SK-N-SH treated with all-trans-retinoic acid at 6 μM for 48 hours (cell line): ENCODE results near the gene VCAM1.

Experiments
- ATAC-seq: fragments of 200-7000 bp; cut with Tn5 transposase; 3 replicates; pipeline ENCODE4 v1.9.1; 2020; ENCODE audit warnings: mild to moderate bottlenecking, moderate library complexity
- ARNTL ChIP-seq: fragments of 450-650 bp; formaldehyde crosslinking; IDR thresholded peaks from 2 replicates; pipeline ENCODE4 v1.5.0; 2020; ENCODE audit warnings: low read depth, mild to moderate bottlenecking, moderate library complexity, borderline replicate concordance
- BACH2 ChIP-seq: fragments of 250-450 bp; sonication (Bioruptor Pico); IDR thresholded peaks from 2 replicates; pipeline ENCODE4 v1.9.0; 2021; ENCODE audit warnings: mild to moderate bottlenecking, borderline replicate concordance
- CSDC2 ChIP-seq: fragments of 250-450 bp; sonication (Bioruptor Pico); IDR thresholded peaks from 2 replicates; pipeline ENCODE4 v1.5.0; 2020; ENCODE audit warnings: mild to moderate bottlenecking, moderate library complexity
- ESRRG ChIP-seq: fragments of 250-450 bp; sonication (Bioruptor Pico); IDR thresholded peaks from 2 replicates; pipeline ENCODE4 v1.6.1; 2021; ENCODE audit warnings: mild to moderate bottlenecking
- GLIS3 ChIP-seq: fragments of 250-450 bp; sonication (Bioruptor Pico); IDR thresholded peaks from 2 replicates; pipeline ENCODE4 v1.5.0; 2020; ENCODE audit warnings: mild to moderate bottlenecking, moderate library complexity
- ISL1 ChIP-seq: fragments of 250-450 bp; sonication (Bioruptor Pico); IDR thresholded peaks from 2 replicates; pipeline ENCODE4 v2.1.2; 2022; ENCODE audit warnings: mild to moderate bottlenecking, moderate library complexity
- OSR1 ChIP-seq: fragments of 250-450 bp; sonication (Bioruptor Pico); IDR thresholded peaks from 2 replicates; pipeline ENCODE4 v1.8.0; 2022; ENCODE audit warnings: moderate library complexity, mild to moderate bottlenecking, inconsistent platforms
- PPARA ChIP-seq: fragments of 250-450 bp; sonication (Bioruptor Pico); IDR thresholded peaks from 2 replicates; pipeline ENCODE4 v1.5.0; 2020; ENCODE audit warnings: mild to moderate bottlenecking, borderline replicate concordance
- RARB ChIP-seq: fragments of 250-450 bp; sonication (Bioruptor Pico); IDR thresholded peaks from 2 replicates; pipeline ENCODE4 v1.8.0; 2021; ENCODE audit warnings: mild to moderate bottlenecking, moderate library complexity
- TCF4 ChIP-seq: fragments of 250-450 bp; sonication (Bioruptor Pico); IDR thresholded peaks from 2 replicates; pipeline ENCODE4 v1.8.0; 2021; ENCODE audit warnings: mild to moderate bottlenecking, moderate library complexity, borderline replicate concordance
- TOX ChIP-seq: fragments of 250-450 bp; sonication (Bioruptor Pico); IDR thresholded peaks from 2 replicates; pipeline ENCODE4 v1.8.0; 2021; ENCODE audit warnings: mild to moderate bottlenecking, moderate library complexity, borderline replicate concordance
- ZC3H10 ChIP-seq: fragments of 250-450 bp; sonication (Bioruptor Pico); IDR thresholded peaks from 2 replicates; pipeline ENCODE4 v1.5.1; 2021; ENCODE audit warnings: mild to moderate bottlenecking, moderate library complexity
- ZFP3 ChIP-seq: fragments of 250-450 bp; sonication (Bioruptor Pico); IDR thresholded peaks from 2 replicates; pipeline ENCODE4 v1.5.0; 2020; ENCODE audit warnings: mild to moderate bottlenecking, moderate library complexity
- ZFP30 ChIP-seq: fragments of 450-650 bp; formaldehyde crosslinking; IDR thresholded peaks from 2 replicates; pipeline ENCODE4 v1.5.0; 2022; ENCODE audit warnings: mild to moderate bottlenecking, moderate library complexity
- ZNF565 ChIP-seq: fragments of 450-650 bp; formaldehyde crosslinking; conservative IDR thresholded peaks from 2 replicates; pipeline ENCODE4 v1.5.0; 2020; ENCODE audit warnings: low read depth, mild to moderate bottlenecking, moderate library complexity
- ZNF70 ChIP-seq: fragments of 450-650 bp; formaldehyde crosslinking; IDR thresholded peaks from 2 replicates; pipeline ENCODE4 v1.5.0; 2020; ENCODE audit warnings: mild to moderate bottlenecking, moderate library complexity
- ZNF8 ChIP-seq: fragments of 450-650 bp; formaldehyde crosslinking; IDR thresholded peaks from 2 replicates; pipeline ENCODE4 v1.5.0; 2020; ENCODE audit warnings: mild to moderate bottlenecking, moderate library complexity
- TF ChIP-seq, protein P1 (sequence below): fragments of 250-450 bp; sonication (Bioruptor Pico); IDR thresholded peaks from 2 replicates; pipeline ENCODE4 v1.8.0; 2021; ENCODE audit warnings: low read depth, mild to moderate bottlenecking, moderate library complexity, borderline replicate concordance
- TF ChIP-seq, protein P2 (sequence below): fragments of 250-450 bp; sonication (Bioruptor Pico); IDR thresholded peaks from 2 replicates; pipeline ENCODE4 v1.5.1; 2021; ENCODE audit warnings: mild to moderate bottlenecking, moderate library complexity
- TF ChIP-seq, protein P3 (sequence below): fragments of 250-450 bp; sonication (Bioruptor Pico); IDR thresholded peaks from 2 replicates; pipeline ENCODE4 v1.8.0; 2020; ENCODE audit warnings: mild to moderate bottlenecking, moderate library complexity, borderline replicate concordance
- TF ChIP-seq, protein P4 (sequence below): fragments of 250-450 bp; sonication (Bioruptor Pico); IDR thresholded peaks from 2 replicates; pipeline ENCODE4 v1.5.1; 2020; ENCODE audit warnings: low read depth, mild to moderate bottlenecking, moderate library complexity
- TF ChIP-seq, protein P5 (sequence below): fragments of 250-450 bp; sonication (Bioruptor Pico); IDR thresholded peaks from 2 replicates; pipeline ENCODE4 v1.5.0; 2020; ENCODE audit warnings: mild to moderate bottlenecking, moderate library complexity

The VCAM1 gene

DNA sequence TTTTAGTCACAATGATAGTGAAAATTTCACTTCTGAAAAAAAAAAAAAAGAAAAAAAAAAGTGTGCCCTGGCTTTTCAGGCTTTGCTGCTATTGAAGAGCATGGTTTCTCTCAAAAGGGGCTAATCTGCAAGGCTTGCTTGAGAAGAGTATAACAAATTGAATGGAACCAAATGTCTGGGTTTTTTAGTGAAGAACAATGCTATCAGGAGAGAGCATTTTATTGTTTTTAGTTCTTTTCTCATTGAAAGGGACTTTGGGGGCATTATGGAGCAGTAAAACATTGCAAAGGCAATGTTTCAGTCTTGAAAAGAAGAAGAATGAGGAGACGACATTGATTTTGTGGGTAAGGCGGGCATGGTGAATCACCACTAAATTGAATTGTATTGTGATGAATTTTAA is 28.2 kb downstream of the VCAM1 start:
- TF ChIP-seq ZFP30 (CRISPR knock-in tag) (no peak), ZC3H10 (CRISPR knock-in tag) (no peak), ZFP3 (CRISPR knock-in tag) (no peak), ZNF565 (CRISPR knock-in tag) (no peak), GLIS3 (CRISPR knock-in tag) (no peak), RARB (CRISPR knock-in tag) (no peak), PPARA (CRISPR knock-in tag) (no peak), TCF4 (no peak), ZNF8 (no peak), OSR1 (CRISPR knock-in tag) (no peak), ISL1 (CRISPR knock-in tag) (no peak), ESRRG (CRISPR knock-in tag) (no peak), ZNF70 (CRISPR knock-in tag) (no peak), TOX (no peak), CSDC2 (CRISPR knock-in tag) (no peak)
- TF ChIP-seq, protein P1, sequence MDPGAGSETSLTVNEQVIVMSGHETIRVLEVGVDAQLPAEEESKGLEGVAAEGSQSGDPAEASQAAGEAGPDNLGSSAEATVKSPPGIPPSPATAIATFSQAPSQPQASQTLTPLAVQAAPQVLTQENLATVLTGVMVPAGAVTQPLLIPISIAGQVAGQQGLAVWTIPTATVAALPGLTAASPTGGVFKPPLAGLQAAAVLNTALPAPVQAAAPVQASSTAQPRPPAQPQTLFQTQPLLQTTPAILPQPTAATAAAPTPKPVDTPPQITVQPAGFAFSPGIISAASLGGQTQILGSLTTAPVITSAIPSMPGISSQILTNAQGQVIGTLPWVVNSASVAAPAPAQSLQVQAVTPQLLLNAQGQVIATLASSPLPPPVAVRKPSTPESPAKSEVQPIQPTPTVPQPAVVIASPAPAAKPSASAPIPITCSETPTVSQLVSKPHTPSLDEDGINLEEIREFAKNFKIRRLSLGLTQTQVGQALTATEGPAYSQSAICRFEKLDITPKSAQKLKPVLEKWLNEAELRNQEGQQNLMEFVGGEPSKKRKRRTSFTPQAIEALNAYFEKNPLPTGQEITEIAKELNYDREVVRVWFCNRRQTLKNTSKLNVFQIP (CRISPR knock-in tag): no peak
- TF ChIP-seq, protein P2, sequence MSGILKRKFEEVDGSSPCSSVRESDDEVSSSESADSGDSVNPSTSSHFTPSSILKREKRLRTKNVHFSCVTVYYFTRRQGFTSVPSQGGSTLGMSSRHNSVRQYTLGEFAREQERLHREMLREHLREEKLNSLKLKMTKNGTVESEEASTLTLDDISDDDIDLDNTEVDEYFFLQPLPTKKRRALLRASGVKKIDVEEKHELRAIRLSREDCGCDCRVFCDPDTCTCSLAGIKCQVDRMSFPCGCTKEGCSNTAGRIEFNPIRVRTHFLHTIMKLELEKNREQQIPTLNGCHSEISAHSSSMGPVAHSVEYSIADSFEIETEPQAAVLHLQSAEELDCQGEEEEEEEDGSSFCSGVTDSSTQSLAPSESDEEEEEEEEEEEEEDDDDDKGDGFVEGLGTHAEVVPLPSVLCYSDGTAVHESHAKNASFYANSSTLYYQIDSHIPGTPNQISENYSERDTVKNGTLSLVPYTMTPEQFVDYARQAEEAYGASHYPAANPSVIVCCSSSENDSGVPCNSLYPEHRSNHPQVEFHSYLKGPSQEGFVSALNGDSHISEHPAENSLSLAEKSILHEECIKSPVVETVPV (CRISPR knock-in tag): no peak
- TF ChIP-seq, protein P3, sequence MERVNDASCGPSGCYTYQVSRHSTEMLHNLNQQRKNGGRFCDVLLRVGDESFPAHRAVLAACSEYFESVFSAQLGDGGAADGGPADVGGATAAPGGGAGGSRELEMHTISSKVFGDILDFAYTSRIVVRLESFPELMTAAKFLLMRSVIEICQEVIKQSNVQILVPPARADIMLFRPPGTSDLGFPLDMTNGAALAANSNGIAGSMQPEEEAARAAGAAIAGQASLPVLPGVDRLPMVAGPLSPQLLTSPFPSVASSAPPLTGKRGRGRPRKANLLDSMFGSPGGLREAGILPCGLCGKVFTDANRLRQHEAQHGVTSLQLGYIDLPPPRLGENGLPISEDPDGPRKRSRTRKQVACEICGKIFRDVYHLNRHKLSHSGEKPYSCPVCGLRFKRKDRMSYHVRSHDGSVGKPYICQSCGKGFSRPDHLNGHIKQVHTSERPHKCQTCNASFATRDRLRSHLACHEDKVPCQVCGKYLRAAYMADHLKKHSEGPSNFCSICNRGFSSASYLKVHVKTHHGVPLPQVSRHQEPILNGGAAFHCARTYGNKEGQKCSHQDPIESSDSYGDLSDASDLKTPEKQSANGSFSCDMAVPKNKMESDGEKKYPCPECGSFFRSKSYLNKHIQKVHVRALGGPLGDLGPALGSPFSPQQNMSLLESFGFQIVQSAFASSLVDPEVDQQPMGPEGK (CRISPR knock-in tag): no peak
- no peak for ATAC-seq

DNA sequence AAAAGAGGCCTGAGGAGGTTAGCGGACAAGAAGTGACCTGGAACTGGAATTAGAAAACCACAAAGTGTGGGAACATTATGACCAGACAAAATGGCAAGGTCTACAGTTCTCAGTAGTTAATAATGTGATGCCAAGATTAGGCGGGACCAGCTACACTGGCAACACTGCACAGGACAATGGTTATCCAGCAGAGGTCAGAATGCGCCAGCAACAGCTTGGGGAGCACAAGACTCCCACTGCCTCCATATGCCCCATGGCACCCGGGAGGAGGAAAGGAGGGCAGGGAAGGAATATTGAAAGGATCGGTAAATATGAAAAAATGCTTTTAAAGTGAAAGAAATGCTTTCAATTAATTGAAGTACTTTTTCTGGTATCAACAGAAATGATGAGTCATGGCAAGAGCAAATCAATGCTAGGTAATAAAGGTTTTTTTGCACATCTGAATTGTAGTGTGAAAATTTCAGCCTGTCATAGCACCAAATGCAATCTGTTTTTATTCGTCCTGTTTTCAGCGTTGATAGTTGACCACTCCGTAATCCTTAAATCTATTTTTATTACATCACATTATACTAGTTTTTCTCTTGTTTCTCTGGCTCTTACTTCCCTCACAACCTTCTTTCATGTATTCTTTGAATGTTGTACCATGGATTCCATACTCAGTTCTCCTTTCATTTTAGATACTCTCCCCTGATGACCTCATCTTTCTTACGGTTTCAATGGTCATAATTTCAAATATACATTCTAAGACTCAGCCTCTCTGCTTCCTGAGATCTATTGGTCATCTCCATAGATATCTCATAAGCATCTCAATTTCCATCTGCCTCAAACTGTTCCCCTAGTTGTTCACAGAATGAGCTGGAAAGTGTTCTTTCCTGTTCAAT is 30.7 kb downstream of the VCAM1 start:
- no peak for TF ChIP-seq ZNF70 (CRISPR knock-in tag)
- no peak for TF ChIP-seq ARNTL (CRISPR knock-in tag)
- no peak for TF ChIP-seq PPARA (CRISPR knock-in tag)
- no peak for TF ChIP-seq ZC3H10 (CRISPR knock-in tag)
- TF ChIP-seq, all 23 proteins: peak for 0
- no peak for ATAC-seq

DNA sequence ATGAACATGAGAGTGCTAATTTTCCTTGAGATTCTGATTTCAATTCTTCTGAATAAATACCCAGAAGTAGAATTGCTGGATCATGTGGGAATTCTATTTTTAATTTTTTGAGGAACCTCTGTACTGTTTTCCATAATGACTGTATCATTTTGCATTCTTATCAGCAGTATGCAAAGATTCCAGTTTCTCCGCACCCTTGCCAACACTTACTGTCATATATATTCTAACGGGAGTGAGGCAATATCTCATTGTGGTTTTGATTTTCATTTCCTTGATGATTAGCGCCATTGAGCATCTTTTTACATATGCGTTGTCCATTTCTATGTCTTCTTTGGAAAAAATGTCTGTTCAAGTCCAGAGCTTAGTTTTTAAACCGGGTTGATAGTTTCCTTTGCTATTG is 33.2 kb downstream of the VCAM1 start:
- no peak for ATAC-seq
- TF ChIP-seq, protein P3 (CRISPR knock-in tag): no peak
- TF ChIP-seq, protein P4, sequence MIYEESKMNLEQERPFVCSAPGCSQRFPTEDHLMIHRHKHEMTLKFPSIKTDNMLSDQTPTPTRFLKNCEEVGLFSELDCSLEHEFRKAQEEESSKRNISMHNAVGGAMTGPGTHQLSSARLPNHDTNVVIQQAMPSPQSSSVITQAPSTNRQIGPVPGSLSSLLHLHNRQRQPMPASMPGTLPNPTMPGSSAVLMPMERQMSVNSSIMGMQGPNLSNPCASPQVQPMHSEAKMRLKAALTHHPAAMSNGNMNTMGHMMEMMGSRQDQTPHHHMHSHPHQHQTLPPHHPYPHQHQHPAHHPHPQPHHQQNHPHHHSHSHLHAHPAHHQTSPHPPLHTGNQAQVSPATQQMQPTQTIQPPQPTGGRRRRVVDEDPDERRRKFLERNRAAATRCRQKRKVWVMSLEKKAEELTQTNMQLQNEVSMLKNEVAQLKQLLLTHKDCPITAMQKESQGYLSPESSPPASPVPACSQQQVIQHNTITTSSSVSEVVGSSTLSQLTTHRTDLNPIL: no peak
- no peak for TF ChIP-seq PPARA (CRISPR knock-in tag)
- no peak for TF ChIP-seq BACH2 (CRISPR knock-in tag)
- no peak for TF ChIP-seq TCF4
- TF ChIP-seq ESRRG (CRISPR knock-in tag): no peak
- TF ChIP-seq, protein P2 (CRISPR knock-in tag): no peak
- TF ChIP-seq OSR1 (CRISPR knock-in tag): no peak
- no peak for TF ChIP-seq ZC3H10 (CRISPR knock-in tag)
- TF ChIP-seq ARNTL (CRISPR knock-in tag): no peak
- TF ChIP-seq, protein P5, sequence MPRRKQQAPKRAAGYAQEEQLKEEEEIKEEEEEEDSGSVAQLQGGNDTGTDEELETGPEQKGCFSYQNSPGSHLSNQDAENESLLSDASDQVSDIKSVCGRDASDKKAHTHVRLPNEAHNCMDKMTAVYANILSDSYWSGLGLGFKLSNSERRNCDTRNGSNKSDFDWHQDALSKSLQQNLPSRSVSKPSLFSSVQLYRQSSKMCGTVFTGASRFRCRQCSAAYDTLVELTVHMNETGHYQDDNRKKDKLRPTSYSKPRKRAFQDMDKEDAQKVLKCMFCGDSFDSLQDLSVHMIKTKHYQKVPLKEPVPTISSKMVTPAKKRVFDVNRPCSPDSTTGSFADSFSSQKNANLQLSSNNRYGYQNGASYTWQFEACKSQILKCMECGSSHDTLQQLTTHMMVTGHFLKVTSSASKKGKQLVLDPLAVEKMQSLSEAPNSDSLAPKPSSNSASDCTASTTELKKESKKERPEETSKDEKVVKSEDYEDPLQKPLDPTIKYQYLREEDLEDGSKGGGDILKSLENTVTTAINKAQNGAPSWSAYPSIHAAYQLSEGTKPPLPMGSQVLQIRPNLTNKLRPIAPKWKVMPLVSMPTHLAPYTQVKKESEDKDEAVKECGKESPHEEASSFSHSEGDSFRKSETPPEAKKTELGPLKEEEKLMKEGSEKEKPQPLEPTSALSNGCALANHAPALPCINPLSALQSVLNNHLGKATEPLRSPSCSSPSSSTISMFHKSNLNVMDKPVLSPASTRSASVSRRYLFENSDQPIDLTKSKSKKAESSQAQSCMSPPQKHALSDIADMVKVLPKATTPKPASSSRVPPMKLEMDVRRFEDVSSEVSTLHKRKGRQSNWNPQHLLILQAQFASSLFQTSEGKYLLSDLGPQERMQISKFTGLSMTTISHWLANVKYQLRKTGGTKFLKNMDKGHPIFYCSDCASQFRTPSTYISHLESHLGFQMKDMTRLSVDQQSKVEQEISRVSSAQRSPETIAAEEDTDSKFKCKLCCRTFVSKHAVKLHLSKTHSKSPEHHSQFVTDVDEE (CRISPR knock-in tag): no peak
- TF ChIP-seq TOX: no peak
- no peak for TF ChIP-seq ISL1 (CRISPR knock-in tag)
